NCI-H748 (cell line): ENCODE results near the gene MAGOH.
A peak's percentile ranks its signal among the peaks of the same experiment; 100 is the strongest.
"Not testable (repeated sequence)": the region's sequence is repeated elsewhere in the genome, so short reads cannot be mapped to it uniquely, and the experiment has no call there.

Source experiments
- DNase-seq: peaks from one replicate; lab custom pipeline; 2025; ENCODE audit not compliant: unreplicated experiment; lab: John Stamatoyannopoulos, UW

MAGOH gene

DNA sequence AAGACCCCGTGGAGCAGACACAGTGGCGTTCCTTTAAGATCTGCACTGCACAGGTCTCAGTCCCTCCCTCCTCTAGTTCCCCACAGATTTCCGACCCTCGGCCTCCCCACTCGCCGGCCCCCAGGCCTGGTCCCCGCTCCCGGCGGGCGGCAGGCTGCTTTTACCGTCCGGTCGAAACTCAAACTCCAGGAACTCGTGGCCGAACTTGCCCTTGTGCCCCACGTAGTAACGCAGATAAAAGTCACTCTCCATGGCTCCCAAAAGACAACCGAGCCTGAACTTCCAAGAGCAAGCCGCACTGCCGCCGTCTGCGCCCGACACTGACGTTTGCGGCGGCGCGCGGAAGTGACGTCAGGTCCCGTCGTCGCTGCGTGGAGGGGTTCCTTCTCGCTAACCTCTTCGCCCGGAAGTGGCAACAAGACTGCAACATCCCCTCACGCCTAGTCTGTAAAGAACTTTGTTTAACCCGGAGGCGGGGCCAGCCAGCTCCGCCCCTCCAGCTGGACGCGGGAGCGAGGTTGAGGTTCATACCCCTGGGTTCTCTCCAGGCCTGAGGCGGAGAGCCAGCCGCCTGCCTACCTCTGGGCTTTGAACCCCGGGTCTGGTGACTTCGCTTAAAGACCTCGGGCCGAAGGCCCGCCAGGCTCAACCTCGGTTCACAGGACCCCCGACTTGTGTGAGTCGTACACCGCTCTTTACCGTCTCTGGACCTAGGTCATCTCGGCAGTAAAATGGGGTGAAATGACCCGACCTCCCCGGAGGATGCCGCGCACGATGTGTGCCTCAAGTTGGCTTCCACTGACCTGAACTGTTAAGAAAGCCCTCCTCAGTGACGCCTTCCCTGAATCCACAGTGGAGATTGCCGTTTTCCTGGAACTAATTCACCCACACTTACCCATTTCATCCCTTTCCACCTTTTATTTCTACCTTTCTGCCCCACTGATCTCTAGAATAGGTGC is at the start of gene MAGOH:
TSS of gene MAGOH (minus strand) at position 322 of the 959 bp plus-strand sequence. CDS start at position 252, 70 bp downstream.
- DNase-seq, result peak; percentile 97

DNA sequence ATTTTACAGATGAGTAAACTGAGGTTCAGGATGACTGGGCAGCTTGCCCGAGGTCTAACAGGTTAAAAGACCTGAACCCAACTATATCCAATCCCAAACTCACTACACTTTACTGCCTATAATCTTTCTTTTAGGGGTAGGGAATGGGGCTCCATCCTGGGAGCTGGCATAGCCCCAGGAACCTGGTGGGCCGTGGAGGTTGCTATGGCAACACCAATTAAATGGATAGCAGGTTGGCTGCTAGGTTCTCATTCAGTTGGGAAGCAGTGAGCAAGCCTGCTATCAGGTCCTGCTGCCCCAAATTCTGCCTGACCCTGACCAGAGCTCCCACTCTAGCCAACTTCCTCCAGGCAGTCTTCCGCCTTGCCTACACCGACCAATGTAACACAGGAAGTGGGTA is 48.6 kb upstream of the MAGOH start:
- peak; percentile 58 for DNase-seq

DNA sequence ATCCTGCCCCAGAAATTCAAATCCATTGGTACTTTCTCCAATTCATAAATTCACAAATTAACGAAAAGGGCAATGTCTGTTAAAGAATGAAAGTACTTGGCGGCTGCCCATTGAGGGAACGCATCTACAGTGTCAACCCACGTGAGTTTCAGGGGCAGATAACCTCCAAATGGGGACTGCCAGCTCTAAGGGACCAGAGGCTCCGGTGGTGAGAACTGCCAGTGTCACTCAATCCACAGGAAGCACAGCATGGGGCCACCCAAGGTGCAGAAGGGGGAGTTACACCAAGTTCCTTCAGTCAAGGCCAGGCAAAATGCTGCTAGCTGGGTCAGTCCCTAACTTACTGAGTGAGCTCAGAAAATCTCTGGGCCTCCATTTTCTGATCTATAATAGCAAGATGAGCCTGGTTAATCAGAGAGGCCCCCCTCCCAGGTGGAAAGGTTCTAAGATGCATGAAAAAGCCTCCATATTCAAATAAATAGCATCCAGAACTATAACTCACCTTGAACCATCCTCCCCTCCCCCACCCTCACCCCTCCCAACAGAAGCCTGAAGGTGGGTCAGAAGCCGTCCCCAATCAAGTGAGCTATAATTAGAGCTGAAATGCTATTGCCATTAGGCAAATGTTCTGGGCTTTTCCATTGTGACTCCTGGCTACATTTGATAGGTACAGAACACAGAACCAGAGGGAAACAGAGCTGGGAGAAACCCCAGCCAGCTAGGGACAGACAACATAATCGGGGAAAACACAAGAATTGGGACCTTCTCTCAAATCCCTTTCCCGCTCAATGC is 47.8 kb upstream of the MAGOH start:
- no peak for DNase-seq

DNA sequence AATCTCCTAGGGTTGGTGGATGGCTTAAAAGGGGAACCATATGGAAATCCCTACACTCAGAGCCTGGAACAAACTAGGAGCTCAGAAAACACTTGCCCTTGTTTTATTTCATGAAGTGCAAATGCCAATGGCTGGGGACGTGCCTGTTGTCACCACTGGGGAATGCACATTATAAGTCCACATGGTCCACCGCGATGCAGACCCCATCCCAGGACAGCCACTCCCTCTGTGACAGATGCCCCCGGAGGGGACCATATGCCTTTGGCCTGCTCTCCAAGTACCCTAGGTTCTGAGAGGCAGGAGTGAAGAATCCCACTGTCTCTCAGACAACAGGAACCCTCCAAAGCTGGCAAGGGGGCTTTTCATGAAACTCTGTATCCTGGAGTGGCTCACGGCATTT is 47.2 kb upstream of the MAGOH start:
- no peak for DNase-seq

DNA sequence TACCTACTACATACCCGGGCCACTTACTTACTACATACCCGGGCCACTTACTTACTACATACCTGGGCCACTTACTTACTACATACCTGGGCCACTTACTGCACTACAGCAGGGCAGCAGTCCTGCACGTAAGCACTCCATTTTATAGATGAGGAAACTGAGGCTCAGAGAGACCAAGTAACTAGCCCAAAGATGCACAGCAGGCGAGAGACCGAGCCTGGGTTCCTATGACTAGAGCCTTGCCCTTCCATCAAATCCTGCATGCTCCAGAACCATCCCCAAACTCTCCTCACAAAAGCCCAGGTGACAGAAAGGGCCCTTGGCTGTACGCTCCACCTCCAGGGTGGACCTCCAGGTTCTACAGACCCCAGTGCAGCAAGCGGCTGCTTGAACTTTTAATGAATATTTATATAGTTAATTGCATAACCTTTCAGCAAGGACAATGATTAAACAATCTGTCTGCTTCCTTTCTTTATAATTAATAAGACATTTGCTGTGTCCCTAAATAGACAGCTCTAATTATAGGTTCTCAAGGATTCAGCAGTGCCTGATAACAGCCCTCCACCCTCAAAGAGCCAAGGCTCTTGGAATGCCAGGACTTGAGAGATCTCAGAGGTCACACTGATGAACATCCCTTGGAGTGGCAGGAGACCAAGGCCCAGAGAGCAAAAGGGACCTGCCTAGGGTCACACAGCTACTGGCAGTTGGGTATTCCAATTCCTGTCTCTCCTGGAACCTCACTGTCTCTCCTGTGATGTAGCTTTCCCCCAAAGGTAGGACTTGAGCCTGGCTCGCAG is 46.1 kb upstream of the MAGOH start:
- no peak for DNase-seq

DNA sequence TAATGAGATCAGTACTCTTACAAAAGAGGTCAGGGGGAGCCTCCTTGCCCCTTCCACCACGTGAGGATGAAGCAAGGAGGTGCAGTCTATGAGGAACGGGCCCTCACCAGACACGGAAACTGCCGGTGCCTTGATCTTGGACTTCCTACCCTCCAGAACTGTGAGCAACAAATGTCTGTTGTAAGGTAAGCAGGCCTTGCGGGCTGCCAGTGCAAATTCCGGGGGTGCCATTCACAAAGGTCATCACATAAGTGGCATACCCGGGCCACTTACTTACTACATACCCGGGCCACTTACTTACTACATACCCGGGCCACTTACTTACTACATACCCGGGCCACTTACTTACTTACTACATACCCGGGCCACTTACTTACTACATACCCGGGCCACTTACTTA is 44.8 kb upstream of the MAGOH start:
- not testable (repeated sequence) for DNase-seq

DNA sequence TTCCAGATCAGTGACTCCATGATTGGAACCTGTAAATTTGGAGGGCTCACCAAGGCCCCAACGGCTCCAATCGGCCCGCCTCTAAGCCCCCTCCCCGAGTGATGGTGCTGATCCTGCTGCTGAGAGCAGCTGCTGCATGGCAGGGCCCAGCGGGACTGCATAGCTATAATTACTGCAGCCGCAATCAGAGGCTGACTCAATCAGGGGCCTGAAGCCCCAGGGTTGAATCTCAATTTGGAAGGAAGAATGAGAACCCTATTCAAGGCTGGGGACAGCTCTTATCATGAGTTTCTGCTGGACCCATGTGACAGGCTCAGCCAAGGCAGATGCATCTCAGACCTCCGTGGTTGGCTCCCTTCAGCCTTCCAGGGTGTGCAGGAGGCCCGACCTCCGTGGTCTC is 42.8 kb upstream of the MAGOH start:
- no peak for DNase-seq

DNA sequence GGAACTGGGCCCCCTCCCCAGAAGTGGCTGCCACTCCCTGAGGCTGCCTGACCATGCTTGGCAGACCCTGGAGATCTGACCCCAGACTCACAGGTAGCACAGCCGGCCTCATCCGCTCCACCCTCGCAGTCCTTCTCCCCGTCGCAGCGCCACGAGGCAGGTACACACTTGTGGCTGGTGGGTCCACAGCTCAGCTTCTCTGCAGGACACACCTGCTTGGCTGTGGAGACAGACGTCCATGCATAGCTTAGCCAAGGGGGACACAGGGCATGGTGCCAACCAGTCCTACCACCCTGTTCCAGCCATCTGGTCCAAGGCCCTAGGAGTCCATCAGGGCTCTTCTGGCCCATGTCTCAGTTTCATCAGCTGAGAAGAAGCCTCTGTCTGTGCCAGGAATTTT is 42.2 kb upstream of the MAGOH start:
- no peak for DNase-seq

DNA sequence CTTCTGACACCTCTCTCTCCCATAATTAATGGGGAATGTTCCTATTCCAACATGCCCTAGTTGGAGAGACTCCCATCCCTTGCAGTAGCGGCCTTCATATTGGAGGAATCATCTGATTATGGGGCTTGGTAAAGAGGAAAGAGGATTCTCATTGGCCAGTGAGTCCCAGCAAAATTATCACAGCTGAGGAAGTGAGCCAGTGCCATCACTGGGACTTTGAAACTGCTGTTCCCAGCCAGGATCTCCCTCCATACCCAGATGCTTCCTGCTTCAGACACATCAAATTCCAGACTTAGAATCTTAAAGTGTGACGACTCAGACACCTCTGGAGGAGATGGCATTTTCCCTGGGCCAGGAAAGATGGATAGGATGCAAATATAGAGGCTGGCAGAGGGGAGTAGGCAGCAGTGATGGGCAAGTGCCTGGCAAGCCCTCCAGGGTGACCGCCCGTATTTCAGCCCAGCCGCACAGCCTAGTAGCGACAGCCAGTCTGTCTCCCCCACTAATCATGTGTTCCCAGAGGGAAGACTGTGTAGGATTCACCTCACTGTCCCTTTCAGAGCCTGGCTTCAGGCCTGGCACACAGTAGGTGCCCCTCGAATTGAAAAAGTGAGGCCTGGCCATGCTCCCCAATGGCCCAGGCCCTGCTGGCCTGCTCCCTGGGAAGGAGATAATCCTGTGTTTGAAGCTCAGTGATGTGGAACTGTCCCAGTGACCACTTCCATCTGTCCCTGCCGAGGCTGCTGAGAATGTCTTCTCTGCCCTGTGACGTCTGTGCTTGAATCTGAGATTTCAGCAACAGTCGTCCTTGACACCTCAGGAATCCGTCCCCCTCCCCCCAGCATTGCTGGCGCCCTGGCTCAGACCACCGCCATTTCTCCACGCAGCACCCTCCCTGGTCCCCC is 41.2 kb upstream of the MAGOH start:
- DNase-seq, result no peak

DNA sequence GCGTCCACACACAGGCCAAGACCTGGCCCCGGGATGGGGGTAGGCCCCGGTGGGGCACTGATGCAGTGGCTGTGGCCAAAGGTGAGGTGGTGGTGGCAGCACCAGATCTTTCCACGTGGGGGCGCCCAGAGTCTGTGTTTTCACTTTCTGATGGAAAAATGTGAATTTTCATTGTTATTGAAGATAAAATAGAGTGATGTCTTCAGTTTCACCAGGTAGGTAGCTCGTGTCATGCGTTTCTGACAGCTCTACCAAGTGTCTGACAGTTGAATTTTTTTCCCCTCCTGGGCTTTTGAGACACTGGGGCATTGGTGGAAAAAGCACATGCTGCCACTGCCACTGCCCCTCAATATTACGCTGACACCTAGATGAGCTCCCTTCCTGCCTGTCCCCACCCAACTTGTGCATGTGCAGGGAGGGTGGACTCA is 40.0 kb upstream of the MAGOH start:
- DNase-seq, result peak; percentile 25

DNA sequence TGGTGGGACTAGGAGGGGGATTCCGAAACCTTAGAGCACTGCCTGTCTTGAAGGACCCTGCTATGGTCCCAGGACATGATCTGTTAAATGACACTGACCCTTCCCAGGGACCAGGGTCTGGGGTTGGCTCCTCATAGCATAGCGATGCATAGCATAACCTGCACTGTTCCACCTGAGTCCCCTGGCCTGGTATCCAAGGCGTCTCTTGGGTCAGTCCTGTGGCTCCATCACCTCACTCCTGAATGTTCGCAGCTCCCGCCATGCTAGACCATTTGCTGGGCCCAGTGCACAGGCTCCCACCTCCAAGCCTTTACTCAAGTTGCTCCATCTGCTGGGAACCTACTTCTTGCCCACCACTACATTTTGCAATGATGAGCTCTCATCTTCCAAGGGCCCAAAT is 39.0 kb upstream of the MAGOH start:
- no peak for DNase-seq

DNA sequence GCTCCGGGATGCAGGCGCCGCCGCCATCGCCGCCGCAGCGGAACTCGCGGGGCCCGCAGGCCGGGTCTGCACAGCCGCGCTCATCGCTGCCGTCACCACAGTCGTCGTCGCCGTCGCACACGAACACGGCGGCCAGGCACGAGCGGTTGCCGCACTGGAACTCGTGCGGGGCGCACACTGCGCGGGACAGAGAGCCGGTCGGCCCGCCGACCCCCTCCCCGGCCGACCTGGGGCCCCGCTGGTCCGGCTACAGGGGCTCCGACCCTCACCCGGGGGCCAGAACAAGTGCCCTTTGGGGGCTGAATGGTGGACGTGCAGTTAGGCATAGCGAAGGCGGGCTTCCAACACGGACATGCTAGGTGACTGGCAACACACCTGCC is 38.6 kb upstream of the MAGOH start:
- no peak for DNase-seq

DNA sequence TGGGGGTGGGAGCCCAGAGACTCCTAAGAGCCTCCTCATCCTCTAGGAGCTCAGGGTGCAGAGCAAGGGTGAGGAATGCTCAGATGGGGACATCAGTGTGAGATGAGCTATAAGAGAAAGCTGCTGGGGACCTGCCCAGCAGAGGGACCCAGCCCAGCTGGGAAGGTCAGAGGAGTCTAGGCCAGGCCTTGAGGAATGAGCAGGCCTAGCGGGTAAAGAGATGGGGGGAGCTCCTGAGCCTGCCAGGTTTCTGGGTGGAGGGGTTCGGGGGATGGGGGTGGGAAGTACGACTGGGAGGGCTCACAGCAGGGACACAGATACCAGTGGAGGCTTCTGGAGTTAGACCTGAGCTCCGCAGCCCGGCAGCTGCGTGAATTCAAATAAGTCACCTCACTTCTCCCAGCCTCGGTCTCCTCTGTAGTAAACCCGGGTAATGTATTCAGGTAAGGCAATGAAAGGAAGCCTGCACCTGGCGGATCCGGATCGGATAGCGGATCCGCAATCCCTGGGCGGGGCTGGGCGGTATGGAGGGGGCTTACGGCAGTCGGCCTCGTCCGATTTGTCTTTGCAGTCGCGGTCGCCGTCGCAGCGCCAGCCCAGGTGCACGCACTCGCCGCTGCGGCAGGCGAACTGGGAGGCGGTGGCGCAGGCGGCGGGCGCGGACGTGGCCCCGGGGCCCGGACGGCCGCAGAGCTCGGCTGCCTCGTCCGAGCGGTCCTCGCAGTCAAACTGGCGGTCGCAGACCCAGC is 38.0 kb upstream of the MAGOH start:
- DNase-seq, result no peak

DNA sequence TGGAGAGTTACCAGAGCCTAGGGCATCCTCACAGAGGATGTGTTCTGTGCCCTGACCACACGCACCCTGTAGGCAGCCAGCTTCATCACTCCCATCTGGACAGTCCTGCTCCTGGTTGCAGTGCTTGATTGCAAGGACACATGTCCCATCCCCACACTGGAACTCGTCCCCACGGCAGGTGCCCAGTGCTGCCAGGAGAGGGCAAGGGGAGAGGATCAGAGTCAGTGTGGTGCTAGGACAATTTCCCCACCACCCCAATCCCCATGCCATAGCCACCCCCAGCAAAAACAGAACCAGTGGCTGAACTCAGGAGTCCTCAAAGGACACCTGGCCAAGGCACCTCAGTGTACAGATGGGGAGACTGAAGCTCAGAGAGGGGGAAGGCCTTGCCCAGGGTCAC is 37.2 kb upstream of the MAGOH start:
- no peak for DNase-seq

DNA sequence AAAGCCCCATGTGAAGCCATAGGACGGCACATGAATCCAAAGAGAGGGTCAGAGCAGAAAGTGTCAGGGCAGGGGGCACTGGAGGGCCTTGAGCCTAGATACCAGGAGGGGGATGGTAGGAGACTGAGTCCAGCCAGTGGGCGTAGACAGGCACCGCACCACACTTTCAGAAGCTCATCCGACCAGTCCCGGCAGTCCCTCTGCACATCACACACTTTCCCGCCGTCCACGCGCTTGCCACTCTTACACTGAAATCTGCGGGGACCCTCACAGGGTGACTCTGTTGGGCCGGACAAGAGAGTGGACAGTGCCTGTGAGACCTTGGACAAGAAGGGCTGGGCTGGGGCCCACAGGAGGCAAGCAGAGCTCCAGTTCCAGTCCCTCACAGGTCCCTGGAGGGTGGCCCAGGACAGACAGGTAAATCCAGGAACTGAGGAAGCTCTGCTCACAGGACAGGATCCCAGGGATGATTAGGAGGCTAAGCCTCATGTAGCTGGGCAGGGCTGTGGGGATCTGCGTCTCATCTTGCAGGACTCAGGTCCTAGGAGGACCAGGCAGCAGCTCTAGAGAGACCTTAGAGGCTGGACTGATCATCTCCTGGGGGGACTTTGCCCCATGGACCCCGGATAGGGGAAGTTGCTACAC is 36.3 kb upstream of the MAGOH start:
- DNase-seq, result no peak

DNA sequence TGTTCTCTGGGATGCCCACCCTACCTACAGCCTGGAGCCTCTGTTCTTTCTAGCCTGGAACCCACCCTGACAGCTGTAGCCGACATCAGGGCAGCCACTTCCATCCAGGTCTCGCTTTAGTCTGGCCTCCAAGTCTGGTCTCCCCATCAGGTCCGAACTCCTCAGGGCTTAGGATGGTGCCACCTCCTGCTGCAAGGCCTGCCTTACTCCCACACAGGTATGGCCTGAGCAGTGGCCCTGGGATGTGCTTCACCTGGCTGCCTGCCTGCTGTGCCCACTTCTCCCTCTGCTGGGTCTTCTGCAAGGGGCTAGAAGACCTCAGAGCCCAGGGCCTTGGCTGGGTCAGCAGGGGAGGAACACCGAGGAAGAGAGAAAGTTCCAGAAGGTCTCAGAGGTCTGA is 35.7 kb upstream of the MAGOH start:
- DNase-seq, result no peak

DNA sequence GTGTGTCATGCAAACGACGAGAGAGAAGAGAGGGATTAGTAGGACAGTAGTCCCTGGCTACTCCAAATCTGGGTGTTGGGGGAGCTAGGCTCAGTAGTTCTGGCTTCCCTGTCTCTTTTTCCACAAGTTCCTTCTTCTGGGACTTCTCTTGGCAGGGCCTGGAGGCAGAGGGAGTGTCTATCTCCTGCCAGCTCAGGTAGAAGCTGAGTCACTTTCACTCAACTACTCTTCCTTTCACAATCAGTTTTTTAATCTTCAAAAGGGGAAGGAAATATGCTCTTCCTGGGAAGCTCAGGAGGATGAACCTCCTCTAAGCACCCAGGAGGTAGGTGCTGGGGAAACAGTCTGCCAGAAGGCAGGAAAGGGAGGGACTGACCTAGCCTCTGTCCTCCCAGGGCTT is 35.2 kb upstream of the MAGOH start:
- no peak for DNase-seq

DNA sequence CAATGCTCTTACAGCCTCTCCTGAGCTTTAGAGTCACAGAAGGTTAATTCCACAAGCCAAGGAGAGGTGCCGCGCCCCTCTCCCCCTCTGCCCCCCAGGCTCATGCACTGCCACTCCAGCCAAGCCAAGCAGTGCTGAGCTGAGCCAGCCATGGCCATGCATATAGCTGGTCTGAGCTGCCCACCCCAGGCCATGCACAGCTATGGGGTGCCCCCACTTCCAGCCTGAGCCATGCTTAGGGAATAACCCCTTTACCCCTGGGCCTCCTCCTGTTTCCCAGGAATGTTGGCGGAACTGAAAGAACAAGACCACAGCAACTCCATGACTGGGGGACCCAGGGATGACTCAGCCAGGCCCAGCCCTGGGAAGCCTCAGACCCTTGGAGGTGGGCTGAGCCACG is 34.0 kb upstream of the MAGOH start:
- no peak for DNase-seq

DNA sequence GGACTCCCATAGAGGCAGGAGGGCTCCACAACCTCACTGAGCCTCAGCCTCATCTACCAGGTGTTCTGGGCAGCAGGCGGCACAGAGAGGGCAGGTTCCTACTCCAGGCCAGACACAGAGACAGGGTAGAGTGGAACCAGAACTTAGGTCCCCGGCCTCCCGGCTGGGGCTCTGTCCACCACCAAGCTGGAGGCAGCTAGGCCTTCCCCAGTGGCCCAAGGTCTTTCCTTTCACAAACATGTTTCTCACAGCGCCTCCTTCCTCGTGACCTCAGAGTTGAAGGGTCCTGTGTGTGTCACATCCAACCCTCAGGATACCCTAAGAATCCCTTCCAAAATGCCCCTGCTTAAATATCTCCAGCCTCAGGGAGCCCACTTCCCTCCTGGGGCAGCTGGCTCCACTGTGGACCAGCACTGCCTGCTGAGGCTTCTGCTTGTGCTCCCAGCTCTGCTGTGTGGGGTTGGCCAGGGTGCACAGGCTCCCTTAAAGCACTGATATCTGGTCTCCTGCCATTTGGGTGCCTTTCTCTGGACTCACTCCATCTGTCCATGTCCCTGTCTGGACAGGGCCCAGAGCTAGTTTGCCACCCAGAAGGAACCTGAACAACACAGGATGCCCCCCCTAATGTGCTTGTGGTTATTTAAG is 33.2 kb upstream of the MAGOH start:
- DNase-seq, result no peak
